T-helper 17 cell (primary cell): ENCODE results near the gene ABCG1. TPM values are rescaled to one million over a fixed set of nuclear protein-coding genes. Genes with fewer than 3 reads are reported as not detected.

Source experiments
- ATAC-seq: fragments of 150-1000 bp; cut with Tn5 transposase; 2 replicates; pipeline ENCODE4 v1.10.0; 2021; ENCODE audit warnings: mild to moderate bottlenecking, moderate library complexity
- DNase-seq, 3 donors: peaks; one replicate each; pipeline versions ENCODE4 v3.0.0 to v3.0.0-alpha.2; 2020 to 2021
- H3K9me3 ChIP-seq: one replicate; pipeline ENCODE4 v1.7.0; 2013; ENCODE audit warnings: low read length, mild to moderate bottlenecking; ENCODE audit not compliant: control insufficient read depth, poor library complexity, severe bottlenecking
- H3K27ac Mint-ChIP-seq: one replicate; pipeline ENCODE4 v1.8.0; 2022; ENCODE audit warnings: mild to moderate bottlenecking, moderate library complexity, mixed read lengths
- H3K27me3 Mint-ChIP-seq: one replicate; pipeline ENCODE4 v1.8.0; 2022; ENCODE audit warnings: mixed read lengths
- H3K36me3 Mint-ChIP-seq: one replicate; pipeline ENCODE4 v1.8.0; 2022; ENCODE audit warnings: low read depth, mixed read lengths
- H3K4me1 Mint-ChIP-seq: one replicate; pipeline ENCODE4 v1.8.0; 2022; ENCODE audit warnings: mild to moderate bottlenecking, mixed read lengths
- H3K4me3 Mint-ChIP-seq: one replicate; pipeline ENCODE4 v1.8.0; 2022; ENCODE audit warnings: mild to moderate bottlenecking, moderate library complexity, mixed read lengths
- total RNA-seq, 4 donors: library from RNA in 2 of 4; stranded (reverse) in 2 of 4; gene quantifications; one replicate each; pipeline ENCODE4 v1.2.3 and lab custom pipeline; 2022 to 2026

ABCG1 gene
- total RNA-seq, 2 donors from 2014 or later: 43.4 to 75.0 TPM

DNA sequence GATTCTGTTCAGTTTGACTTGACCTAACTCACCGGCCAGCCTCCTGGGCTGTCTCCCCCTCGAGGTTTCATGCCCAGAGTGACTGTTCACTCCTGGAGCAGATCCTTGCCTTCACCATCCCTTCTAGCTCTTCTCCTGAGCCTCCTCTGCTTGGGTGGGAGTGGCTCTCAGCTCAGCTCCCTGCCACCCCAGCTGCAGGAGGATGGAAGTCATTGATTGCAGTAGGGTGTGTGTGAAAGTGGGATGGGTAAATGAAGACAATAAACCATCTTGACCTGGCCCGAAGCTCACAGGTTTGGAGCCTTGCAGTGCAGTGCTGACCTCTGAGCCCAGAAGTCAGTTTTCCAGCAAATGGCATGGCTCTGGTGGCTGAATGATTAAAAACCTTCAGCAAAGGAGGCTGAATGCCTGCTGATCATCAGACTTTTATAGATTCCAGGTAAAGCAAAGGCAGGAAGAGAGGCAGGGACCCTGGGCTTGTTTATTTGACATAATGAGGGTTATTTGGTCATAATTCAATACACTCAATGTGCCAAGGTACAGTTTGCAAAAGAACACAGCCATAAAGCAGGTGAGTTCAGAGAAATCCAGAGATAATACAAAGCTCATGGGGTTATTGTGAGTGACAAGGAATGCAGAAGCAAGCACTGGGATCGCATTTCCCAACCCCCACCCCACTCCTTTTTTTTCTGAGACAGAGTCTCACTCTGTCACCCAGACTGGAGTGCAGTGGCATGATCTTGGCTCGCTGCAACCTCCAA is 113.8 kb downstream of the ABCG1 start:
- H3K9me3 ChIP-seq: peaks cover 4% of the 10 kb centered on the region
- Mint-ChIP-seq H3K36me3 (peaks cover 11% of the 10 kb centered on the region), H3K27me3 (peaks cover 3% of the 10 kb centered on the region), H3K4me3 (no peak overlapping the region), H3K27ac (no peak overlapping the region), H3K4me1 (peaks cover 4% of the 10 kb centered on the region)
- ATAC-seq: no peak
- DNase-seq: no peak

DNA sequence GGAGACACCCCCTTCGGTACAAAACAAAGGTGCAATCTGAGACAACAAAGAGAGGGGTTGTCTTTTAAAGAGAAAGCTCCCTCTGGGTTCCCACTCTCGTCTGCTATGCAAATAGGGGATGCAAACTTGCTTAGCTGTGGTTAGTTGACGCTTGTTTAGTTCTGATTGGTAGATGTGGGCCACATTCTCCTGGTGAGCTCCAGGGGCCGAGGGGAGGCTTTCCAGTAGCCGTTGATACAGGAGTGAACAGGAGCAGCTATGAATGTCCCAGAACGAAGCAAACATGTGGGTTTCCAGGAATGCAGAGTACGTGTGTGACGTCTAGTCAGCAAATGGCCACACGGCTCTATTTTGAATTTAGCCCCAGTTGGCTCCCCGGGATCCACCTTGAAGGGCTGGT is 117.1 kb downstream of the ABCG1 start:
- peak overlapping the region; percentile 24 for H3K27ac Mint-ChIP-seq
- DNase-seq (no peak), ATAC-seq (no peak)
- peaks cover 10% of the 10 kb centered on the region for H3K36me3 Mint-ChIP-seq
- no peak overlapping the region for H3K4me3 Mint-ChIP-seq
- H3K9me3 ChIP-seq: peaks cover 4% of the 10 kb centered on the region
- H3K4me1 Mint-ChIP-seq: peaks cover 9% of the 10 kb centered on the region
- H3K27me3 Mint-ChIP-seq: peaks cover 5% of the 10 kb centered on the region

DNA sequence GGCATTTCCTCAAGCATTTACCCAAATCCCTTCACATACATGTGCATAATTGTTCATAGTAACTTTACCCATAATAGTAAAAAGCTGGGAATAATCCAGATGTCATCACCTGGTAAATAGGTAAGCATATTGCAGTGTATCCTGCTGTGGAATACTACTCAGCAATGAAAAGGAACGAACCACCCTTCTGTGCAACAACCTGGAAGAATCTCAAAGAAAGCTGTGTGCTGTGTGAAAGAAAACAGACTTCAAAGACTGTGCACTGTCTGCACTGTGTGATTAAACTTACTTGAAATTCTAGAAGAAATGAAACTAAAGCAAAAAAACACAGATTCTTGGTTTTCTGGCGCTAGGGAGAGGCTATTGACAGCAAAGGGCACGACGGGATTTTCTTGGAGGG is 118.3 kb downstream of the ABCG1 start:
- peaks cover 5% of the 10 kb centered on the region for H3K27me3 Mint-ChIP-seq
- peaks cover 6% of the 10 kb centered on the region for H3K36me3 Mint-ChIP-seq
- peaks cover 9% of the 10 kb centered on the region for H3K4me1 Mint-ChIP-seq
- DNase-seq: no peak
- no peak overlapping the region for H3K27ac Mint-ChIP-seq
- H3K9me3 ChIP-seq: no peaks in the 10 kb centered on the region
- ATAC-seq: no peak
- H3K4me3 Mint-ChIP-seq: no peak overlapping the region

DNA sequence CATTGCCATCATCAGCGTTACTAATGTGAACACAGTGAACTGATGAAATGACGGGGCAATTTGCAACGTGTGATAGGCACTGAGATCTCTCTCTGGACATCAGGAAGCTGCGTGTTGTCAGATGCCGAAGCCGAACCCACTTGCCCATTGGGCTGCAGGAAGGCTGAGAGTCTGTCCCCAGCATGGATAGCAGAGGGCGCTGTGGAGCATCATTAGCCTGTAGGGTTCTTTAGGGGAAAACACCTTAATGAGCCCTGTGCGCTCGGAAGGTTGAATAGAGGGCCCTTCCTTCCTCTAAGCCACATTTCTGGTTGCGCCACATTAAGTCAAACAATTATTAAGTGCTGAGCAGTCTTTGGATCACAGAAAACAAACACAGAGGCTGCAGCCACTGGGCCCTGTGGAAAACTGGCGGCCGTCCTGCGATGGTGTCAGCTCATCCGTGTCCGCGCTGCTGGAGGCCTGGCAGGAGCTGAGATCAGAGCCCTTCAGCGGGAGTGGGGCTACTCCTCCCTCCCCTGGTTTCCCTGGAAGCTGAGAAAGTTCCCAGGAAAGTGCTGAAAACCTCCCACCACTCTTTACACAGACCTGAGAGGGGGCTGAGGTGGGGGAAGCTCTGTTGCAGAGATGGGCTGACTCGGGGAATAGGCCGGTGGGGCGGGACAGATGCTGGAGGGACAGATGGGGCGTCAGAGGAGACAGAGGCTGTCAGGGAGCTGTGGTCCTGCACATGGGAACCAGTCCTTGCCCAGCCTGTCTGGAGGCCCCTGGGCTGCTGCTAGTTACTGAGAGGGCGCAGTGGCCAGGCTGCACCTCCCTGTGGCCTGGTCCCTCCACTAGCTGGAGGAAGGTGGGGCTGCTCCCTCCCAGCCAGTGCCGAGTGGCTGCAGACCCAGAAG is 119.1 kb downstream of the ABCG1 start:
- H3K4me1 Mint-ChIP-seq: peaks cover 9% of the 10 kb centered on the region
- DNase-seq: peak; percentile 59 to 84 (median 67)
- peak; percentile 100 for ATAC-seq
- H3K27ac Mint-ChIP-seq: peak overlapping the region; percentile 60
- H3K36me3 Mint-ChIP-seq: peaks cover 3% of the 10 kb centered on the region
- no peaks in the 10 kb centered on the region for H3K9me3 ChIP-seq
- H3K27me3 Mint-ChIP-seq: peaks cover 5% of the 10 kb centered on the region
- peak overlapping the region; percentile 5 for H3K4me3 Mint-ChIP-seq

DNA sequence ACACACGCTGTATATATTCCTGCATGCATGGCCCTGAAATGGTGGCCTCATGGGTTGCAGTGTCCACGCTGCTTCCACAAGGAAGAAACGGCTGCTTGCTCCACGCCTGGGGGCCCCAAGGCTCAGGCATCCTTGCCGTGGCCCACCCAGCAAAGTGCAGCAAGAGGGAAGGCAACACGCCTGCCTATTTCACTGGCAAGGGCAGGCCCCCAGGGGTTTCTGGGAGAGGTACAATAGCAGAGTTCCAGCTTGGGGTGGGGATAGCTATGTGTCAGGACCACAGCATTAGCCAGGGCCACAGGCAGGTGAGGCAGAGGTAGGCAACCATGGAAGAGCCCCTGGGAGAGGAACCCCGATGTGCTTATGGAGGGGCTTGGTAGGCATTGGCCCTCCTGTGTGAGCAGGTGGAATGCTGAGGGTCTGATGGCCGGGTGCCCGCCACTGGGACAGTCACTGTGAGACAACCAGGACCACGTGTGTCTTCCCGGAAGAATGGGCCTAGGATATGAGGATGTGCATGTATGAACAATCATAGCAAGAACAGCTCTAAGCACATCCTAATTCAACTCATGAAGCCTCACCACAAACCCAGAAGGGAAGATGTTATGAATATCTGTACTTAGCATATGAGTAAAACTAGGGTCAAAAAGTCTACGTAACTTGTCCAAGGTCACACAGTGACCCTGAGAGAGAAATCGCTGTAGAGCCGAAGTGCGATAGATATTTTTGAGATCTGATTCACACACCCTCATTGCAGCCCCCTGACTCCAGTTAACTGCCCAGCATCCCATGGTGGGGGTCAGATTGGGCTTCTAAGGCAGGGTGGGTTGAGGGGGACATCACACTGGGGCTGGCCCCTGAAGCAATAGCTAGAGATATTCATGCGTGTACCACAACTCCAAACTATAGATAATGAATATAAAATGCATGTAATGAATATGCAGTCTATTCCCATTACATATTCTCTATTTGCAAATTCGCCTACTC is 120.1 kb downstream of the ABCG1 start:
- H3K4me1 Mint-ChIP-seq: peaks cover 9% of the 10 kb centered on the region
- no peak for ATAC-seq
- peaks cover 5% of the 10 kb centered on the region for H3K27me3 Mint-ChIP-seq
- peak overlapping the region; percentile 60 for H3K27ac Mint-ChIP-seq
- no peaks in the 10 kb centered on the region for H3K36me3 Mint-ChIP-seq
- H3K9me3 ChIP-seq: no peaks in the 10 kb centered on the region
- H3K4me3 Mint-ChIP-seq: no peak overlapping the region
- no peak for DNase-seq

DNA sequence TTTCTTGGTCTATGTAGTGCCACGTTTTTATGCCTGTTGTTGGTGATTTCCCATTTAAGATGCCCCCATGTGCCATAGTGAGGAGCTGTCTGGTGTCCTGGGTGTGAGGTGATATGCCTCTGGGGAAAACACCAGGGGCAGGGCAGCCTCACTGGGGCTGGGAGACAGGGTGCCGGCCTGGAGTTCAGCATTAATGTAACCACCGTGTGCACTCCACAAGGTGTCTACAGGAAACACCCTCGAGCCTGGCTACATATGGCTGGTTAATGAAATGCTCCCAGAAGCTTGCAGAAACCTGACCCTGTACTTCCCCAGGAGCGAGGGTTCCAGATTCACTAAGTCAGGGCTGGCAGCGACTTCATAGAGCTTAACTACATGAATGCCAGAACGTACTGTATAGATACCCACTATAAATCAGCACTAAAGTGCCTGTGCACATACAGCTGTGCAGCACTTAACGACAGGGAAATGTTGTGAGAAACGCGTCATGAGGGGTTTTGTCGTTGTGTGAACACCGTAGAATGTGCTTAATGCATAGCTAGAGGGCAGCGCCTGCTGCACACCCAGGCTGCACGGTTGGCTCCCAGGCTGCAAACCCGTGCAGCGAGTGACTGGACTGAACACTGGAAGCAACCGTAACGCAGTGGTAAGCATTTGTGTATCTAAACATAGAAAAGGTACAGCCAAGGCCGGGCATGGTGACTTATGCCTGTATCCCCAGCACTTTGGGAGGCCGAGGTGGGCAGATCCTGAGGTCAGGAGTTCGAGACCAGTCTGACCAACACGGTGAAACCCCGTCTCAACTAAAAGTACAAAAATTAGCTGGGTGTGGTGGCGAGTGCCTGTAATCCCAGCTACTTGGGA is 121.5 kb downstream of the ABCG1 start:
- DNase-seq (no peak), ATAC-seq (no peak)
- Mint-ChIP-seq H3K4me1 (peaks cover 9% of the 10 kb centered on the region), H3K27ac (no peak overlapping the region), H3K4me3 (no peak overlapping the region), H3K36me3 (no peaks in the 10 kb centered on the region), H3K27me3 (peaks cover 5% of the 10 kb centered on the region)
- no peaks in the 10 kb centered on the region for H3K9me3 ChIP-seq

DNA sequence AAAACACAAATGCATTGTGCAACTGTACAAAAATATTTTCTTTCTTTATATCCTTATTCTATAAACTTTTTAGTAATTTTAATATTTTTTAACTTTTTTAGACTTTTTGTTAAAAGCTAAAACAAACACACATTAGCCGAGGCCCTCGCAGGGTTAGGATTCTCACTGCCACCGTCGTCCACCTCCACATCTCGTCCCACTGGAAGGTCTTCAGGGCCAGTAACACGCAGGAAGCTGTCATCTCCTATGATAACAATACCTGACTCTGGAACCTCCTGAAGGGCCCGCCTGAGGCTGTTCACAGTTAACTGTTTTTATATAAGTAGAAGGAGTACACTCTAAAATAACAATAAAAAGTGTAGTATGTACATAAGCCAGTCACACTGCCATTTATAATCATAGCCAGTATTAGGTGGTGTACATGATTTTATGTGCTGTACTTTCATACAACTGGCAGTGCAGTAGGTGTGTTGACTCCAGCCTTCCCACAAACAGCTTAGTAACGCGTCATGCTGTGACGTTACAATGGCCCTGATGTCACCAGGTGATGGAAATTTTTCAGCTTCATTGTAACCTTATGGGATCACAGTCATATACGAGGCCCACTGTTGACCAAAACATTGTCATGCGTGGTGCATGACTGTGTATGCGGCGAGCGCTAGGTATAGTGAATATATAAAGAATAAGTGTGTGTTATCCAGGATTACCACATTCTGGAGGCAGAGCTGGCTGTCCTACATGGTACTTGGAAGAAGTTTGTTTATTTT is 123.0 kb downstream of the ABCG1 start:
- Mint-ChIP-seq H3K4me3 (no peak overlapping the region), H3K4me1 (peaks cover 9% of the 10 kb centered on the region), H3K27ac (peak overlapping the region; percentile 41), H3K36me3 (no peaks in the 10 kb centered on the region), H3K27me3 (peaks cover 5% of the 10 kb centered on the region)
- DNase-seq: no peak
- no peak for ATAC-seq
- no peaks in the 10 kb centered on the region for H3K9me3 ChIP-seq

DNA sequence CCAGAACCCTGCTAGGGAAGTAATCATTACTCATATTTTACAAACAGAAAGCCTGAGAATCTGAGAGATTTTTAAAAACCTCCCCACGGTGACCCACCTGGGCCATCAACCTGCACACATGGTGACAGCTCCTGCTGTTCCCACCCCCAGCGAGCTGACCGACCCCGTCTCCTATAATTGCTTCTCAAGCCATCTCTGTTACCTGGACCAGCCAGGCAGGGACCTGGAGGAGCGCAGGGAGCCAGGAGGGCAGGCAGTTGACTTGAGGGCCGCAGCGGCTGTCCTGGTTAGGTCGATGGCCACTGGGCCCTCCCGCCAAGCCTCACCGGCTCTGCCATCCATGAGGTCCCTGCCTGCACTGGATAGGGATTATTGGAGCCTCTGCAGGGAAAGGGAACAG is 124.2 kb downstream of the ABCG1 start:
- Mint-ChIP-seq H3K27ac (no peak overlapping the region), H3K36me3 (no peaks in the 10 kb centered on the region), H3K27me3 (no peaks in the 10 kb centered on the region), H3K4me3 (no peak overlapping the region), H3K4me1 (peaks cover 1% of the 10 kb centered on the region)
- ATAC-seq (no peak), DNase-seq (no peak)
- no peaks in the 10 kb centered on the region for H3K9me3 ChIP-seq

DNA sequence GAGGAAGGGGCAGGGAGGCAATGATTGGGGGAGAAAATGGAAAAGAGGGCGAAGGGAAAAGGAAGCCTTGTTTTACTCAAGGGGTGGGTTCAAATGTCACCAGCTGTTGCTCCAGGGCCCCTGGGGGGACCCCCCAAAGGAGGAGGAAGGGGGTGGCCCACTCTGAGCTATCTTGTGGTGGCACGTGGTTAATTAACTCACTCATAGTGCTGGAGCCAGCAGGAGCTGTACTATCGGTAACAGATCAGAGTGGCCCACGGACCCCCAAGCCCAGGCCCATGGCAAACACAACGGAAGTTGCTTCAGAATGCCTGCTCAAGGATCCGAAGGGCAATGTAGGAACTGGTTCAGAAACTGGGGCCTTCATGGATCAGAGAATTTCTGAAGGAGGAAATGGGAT is 124.6 kb downstream of the ABCG1 start:
- H3K27ac Mint-ChIP-seq: no peak overlapping the region
- no peaks in the 10 kb centered on the region for H3K4me1 Mint-ChIP-seq
- no peak for DNase-seq
- no peaks in the 10 kb centered on the region for H3K36me3 Mint-ChIP-seq
- H3K4me3 Mint-ChIP-seq: no peak overlapping the region
- no peaks in the 10 kb centered on the region for H3K27me3 Mint-ChIP-seq
- ATAC-seq: no peak
- no peaks in the 10 kb centered on the region for H3K9me3 ChIP-seq

DNA sequence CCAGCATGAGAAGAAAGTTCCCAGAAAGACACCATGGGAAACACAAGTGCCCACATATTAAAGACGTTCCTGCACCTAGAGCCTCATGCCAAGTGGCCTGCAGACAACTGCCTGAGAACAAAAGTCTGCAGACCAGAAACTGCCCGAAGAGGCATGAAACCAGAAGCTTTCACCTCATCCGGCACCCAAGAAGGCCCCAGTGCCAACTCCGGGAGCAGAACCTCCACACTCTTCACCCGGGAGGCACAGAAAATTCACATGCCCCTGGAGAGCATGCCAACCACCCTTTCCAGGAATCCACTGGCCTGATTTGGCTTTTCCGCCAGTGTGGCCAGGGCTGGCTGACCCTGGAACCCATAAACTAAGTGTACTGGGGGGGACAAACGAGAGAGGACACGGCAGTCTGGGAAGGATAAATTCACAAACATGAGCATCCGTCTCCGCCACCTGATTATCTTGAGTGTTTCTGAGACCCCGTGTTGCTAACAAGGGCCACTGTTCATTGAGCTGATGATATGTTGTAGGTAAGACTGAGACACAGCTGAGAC is 125.1 kb downstream of the ABCG1 start:
- DNase-seq (no peak), ATAC-seq (no peak)
- no peaks in the 10 kb centered on the region for H3K9me3 ChIP-seq
- Mint-ChIP-seq H3K36me3 (no peaks in the 10 kb centered on the region), H3K27ac (no peak overlapping the region), H3K4me3 (no peak overlapping the region), H3K27me3 (no peaks in the 10 kb centered on the region), H3K4me1 (no peaks in the 10 kb centered on the region)

DNA sequence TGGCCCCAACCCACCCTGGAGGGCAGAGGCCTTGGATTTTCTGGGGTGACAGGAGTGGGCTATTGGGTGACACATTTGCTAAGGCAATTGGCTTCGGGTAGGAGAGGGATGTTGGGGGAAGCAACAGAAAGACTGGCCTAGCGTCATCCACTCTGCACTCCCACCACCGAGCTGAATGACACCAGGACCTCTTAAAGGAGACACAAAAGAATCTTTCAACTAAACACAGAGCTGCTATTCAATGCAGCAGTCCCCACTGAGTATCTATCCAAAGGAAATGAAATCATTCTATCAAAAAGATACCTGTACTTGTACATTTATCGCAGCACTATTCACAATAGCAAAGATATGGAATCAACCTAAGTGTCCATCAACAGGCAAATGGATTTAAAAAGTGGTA is 125.7 kb downstream of the ABCG1 start:
- DNase-seq (no peak), ATAC-seq (no peak)
- H3K27ac Mint-ChIP-seq: no peak overlapping the region
- H3K4me1 Mint-ChIP-seq: no peaks in the 10 kb centered on the region
- H3K36me3 Mint-ChIP-seq: no peaks in the 10 kb centered on the region
- H3K4me3 Mint-ChIP-seq: no peak overlapping the region
- no peaks in the 10 kb centered on the region for H3K9me3 ChIP-seq
- H3K27me3 Mint-ChIP-seq: no peaks in the 10 kb centered on the region
